GM12878 (cell line): ENCODE measurements around the gene SOX10. TPM values are rescaled to one million over a fixed set of nuclear protein-coding genes. Genes with fewer than 3 reads are reported as not detected.

Experiments used
- ATAC-seq: fragments of 200-7000 bp; cut with Tn5 transposase; 3 replicates; pipeline ENCODE4 v1.9.1; 2020; ENCODE audit warnings: mild to moderate bottlenecking, moderate library complexity
- BruUV-seq: library from RNA; stranded (reverse); fragments of 400-500 nt; replicated peaks from 2 replicates; lab custom pipeline; 2021; lab: Mats Ljungman, UMichigan
- CTCF ChIA-PET: fragments of 300-600 bp; sonication (Branson Sonifier 250); formaldehyde crosslinking; extraction: SDS; loops from one replicate; lab custom pipeline; 2021; ENCODE audit warnings: inconsistent platforms; lab: Yijun Ruan, JAX
- POLR2A ChIA-PET: fragments of 350-600 bp; formaldehyde crosslinking; extraction: SDS; loops from one replicate; lab custom pipeline; 2021; ENCODE audit warnings: inconsistent platforms; lab: Charles Lee
- RAD21 ChIA-PET: fragments of 300-600 bp; sonication (Branson Sonifier 250); formaldehyde crosslinking; loops from one replicate; lab custom pipeline; 2023; ENCODE audit warnings: antibody characterized with exemption; ENCODE audit not compliant: unreplicated experiment; lab: Charles Lee
- SMC1A ChIA-PET: fragments of 300-600 bp; sonication (Branson Sonifier 250); formaldehyde crosslinking; loops from one replicate; lab custom pipeline; 2023; ENCODE audit not compliant: unreplicated experiment, uncharacterized antibody; lab: Charles Lee
- DNase-seq: peaks from one replicate; pipeline ENCODE4 v3.0.0-alpha.2; 2011; ENCODE audit warnings: low read depth, low spot score
- FAIRE-seq: peaks from 3 replicates; lab custom pipeline; 2011; peaks lifted over from hg19 to GRCh38; lab: Jason Lieb, UNC
- H2AFZ ChIP-seq: 2 replicates; pipeline ENCODE4 v1.6.0; 2011; ENCODE audit warnings: low read depth, low read length, control low read depth; ENCODE audit not compliant: control insufficient read depth
- H3K27ac ChIP-seq: 2 replicates; pipeline ENCODE4 v1.5.1; 2011; ENCODE audit warnings: control low read depth; ENCODE audit not compliant: control insufficient read depth, insufficient read depth
- H3K27me3 ChIP-seq, 2 experiments: replicated peaks in 1 of 2; 2 replicates each; pipeline versions ENCODE4 v1.6.0 to v1.6.1; 2011; ENCODE audit warnings: low read length in 1 of 2; ENCODE audit not compliant: control insufficient read depth in 2 of 2, insufficient read depth in 2 of 2
- H3K36me3 ChIP-seq, 2 experiments: 2 replicates each; pipeline ENCODE4 v1.5.1; 2011; ENCODE audit warnings: low read length in 1 of 2; ENCODE audit not compliant: control insufficient read depth in 2 of 2, insufficient read depth in 2 of 2
- H3K4me1 ChIP-seq: 2 replicates; pipeline ENCODE4 v1.6.1; 2011; ENCODE audit warnings: mild to moderate bottlenecking, low read length, moderate library complexity, mixed read lengths; ENCODE audit not compliant: control insufficient read depth, insufficient read depth
- H3K4me2 ChIP-seq: 2 replicates; pipeline ENCODE4 v1.6.0; 2011; ENCODE audit warnings: control low read depth; ENCODE audit not compliant: control insufficient read depth, insufficient read depth
- H3K4me3 ChIP-seq: fragments of 200-600 bp; sonication (generic); 2 replicates; pipeline ENCODE4 v1.5.1; 2016
- H3K79me2 ChIP-seq: 2 replicates; pipeline ENCODE4 v1.6.0; 2011; ENCODE audit warnings: low read length; ENCODE audit not compliant: control insufficient read depth, insufficient read depth
- H3K9ac ChIP-seq: 2 replicates; pipeline ENCODE4 v1.8.0; 2011; ENCODE audit warnings: low read length, control low read depth, mixed read lengths; ENCODE audit not compliant: control insufficient read depth, insufficient read depth
- H3K9me3 ChIP-seq: replicated peaks from 3 replicates; pipeline ENCODE4 v1.5.1; 2011; ENCODE audit warnings: mild to moderate bottlenecking, low read length; ENCODE audit not compliant: control insufficient read depth, insufficient read depth
- H4K20me1 ChIP-seq: 2 replicates; pipeline ENCODE4 v1.6.0; 2011; ENCODE audit not compliant: control insufficient read depth, insufficient read depth
- BACH1 ChIP-seq: fragments of 450-650 bp; IDR thresholded peaks from 2 replicates; pipeline ENCODE4 v1.6.1; 2017; ENCODE audit warnings: mild to moderate bottlenecking, borderline replicate concordance
- PBX3 ChIP-seq: IDR thresholded peaks from 2 replicates; pipeline ENCODE4 v1.6.1; 2011; ENCODE audit warnings: mild to moderate bottlenecking, low read depth, low read length, moderate library complexity; ENCODE audit not compliant: insufficient replicate concordance
- RAD21 ChIP-seq: IDR thresholded peaks from 2 replicates; pipeline ENCODE4 v1.6.1; 2011; ENCODE audit warnings: mild to moderate bottlenecking, low read depth, low read length, moderate library complexity; ENCODE audit not compliant: insufficient read depth
- TARDBP ChIP-seq: IDR thresholded peaks from 2 replicates; pipeline ENCODE4 v1.6.1; 2016; ENCODE audit warnings: borderline replicate concordance
- WGBS: methylation state at CpG from one replicate; pipeline ENCODE4 v1.1.6; 2016; ENCODE audit warnings: low lambda C conversion rate; ENCODE audit not compliant: insufficient replicate concordance, insufficient coverage; ENCODE audit errors: missing lambda C conversion rate; 5-methylcytosine and 5-hydroxymethylcytosine counted together
- in situ Hi-C: fragments of 300-500 bp; cut with MboI; formaldehyde crosslinking; loops from 9 replicates; pipeline ENCODE4 v1.14.3; 2018; ENCODE audit warnings: mixed read lengths
- intact Hi-C: fragments of 100-400 bp; cut with micrococcal nuclease; formaldehyde crosslinking; loops from one replicate; pipeline ENCODE4 v1.14.2; 2022; ENCODE audit not compliant: unreplicated experiment
- polyA plus RNA-seq, 11 experiments: library from polyadenylated mRNA; depleted of rRNA in 4 of 11; unstranded in 6 of 11; stranded (reverse) in 5 of 11; fragments of >200 nt; fragmentation: Nextera tagmentation in 4 of 11; fragmentation: Illumina TruSeq in 1 of 11; extraction: Ambion mirVana in 4 of 11; extraction: Trizol in 1 of 11; gene quantifications; 1 replicate in 1 of 11; 2 replicates in 10 of 11; pipeline versions ENCODE4 v1.2.1 to v1.2.3, GENCODE V29; 2011 to 2016; ENCODE audit warnings: inconsistent platforms in 2 of 11, missing spikeins in 2 of 11, low read depth in 1 of 11
- total RNA-seq, 4 experiments: library from RNA; depleted of rRNA in 3 of 4; stranded (reverse); fragments of >200 nt in 3 of 4; fragmentation: Illumina TruSeq in 1 of 4; extraction: Trizol in 1 of 4; gene quantifications; 2 replicates each; pipeline versions ENCODE4 v1.2.1 to v1.2.3, GENCODE V29; 2013 to 2021

The SOX10 gene
- total and polyA plus RNA-seq, 10 of the 15 experiments (the other 5 are each of a cell fraction or from before 2014, with no cell fraction given): 0.05 TPM; not detected in 9

- ChIA-PET POLR2A (no interaction called here), SMC1A (no interaction called here), CTCF (interaction anchor here (0.8 to 2.6 kb wide), 3 partner anchors 14 to 57 kb away, joined by 3 to 10 read pairs (median 4); no protein-coding TSS in a partner anchor), RAD21 (interaction anchor here (1.3 kb wide), 1 partner anchor 57 kb away, joined by 4 read pairs; no protein-coding TSS in a partner anchor)
- no peaks in the 10 kb centered on the region for H3K36me3 ChIP-seq
- no peak overlapping the region for H3K27ac ChIP-seq
- FAIRE-seq (no peak), DNase-seq (no peak), ATAC-seq (no peak)
- H3K27me3 ChIP-seq: no peaks in the 10 kb centered on the region; a peak in 1 of 4 replicates
- H3K9ac ChIP-seq: no peak overlapping the region
- no peaks in the 10 kb centered on the region for H3K9me3 ChIP-seq
- intact Hi-C loops: no loop called here
- WGBS: 27% methylated on average over 6 of the region's 6 CpGs
- in situ Hi-C loops: no loop called here
- no peaks in the 10 kb centered on the region for H3K79me2 ChIP-seq
- H3K4me1 ChIP-seq: no peaks in the 10 kb centered on the region
- H3K4me3 ChIP-seq: no peak overlapping the region
- BruUV-seq: no TSS peak
- no peaks in the 10 kb centered on the region for H4K20me1 ChIP-seq
- H2AFZ ChIP-seq: no peak overlapping the region
- no peak for TF ChIP-seq RAD21
- no peak for TF ChIP-seq BACH1
- TF ChIP-seq TARDBP: no peak
- no peak overlapping the region for H3K4me2 ChIP-seq
Observed at GRCh38 chr22:37994982-37995381, 10.6 kb upstream of the SOX10 start.

DNA sequence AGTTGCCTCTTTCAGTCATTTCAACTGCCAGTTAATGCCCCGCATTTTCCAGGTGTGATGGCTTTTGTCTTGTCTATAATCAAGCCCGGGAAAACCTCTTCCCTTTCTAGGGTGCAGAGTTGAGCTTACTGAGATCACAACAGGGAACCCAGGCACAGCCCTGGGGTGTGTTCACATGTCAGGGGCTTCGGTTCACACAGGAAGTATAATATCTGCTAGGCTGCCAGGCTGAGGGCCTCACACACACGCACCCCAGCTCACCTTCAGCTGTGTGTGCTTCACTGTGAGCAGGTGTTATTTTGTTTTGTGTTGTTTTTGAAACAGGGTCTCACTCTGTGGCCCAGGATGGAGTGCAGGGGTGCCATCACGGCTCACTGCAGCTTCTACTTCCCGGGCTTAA is 9.7 kb upstream of the SOX10 start:
- DNase-seq: no peak
- BruUV-seq: no TSS peak
- intact Hi-C loops: no loop called here
- ATAC-seq: no peak
- no peak overlapping the region for H3K27ac ChIP-seq
- CTCF ChIA-PET: interaction anchor here (0.5 to 2.6 kb wide), 3 partner anchors 17 to 45 kb away, joined by 3 to 10 read pairs (median 3); no protein-coding TSS in a partner anchor
- no peaks in the 10 kb centered on the region for H3K79me2 ChIP-seq
- no peak for TF ChIP-seq PBX3
- TF ChIP-seq, all 136 proteins: peak for 0
- ChIA-PET SMC1A (interaction anchor here (0.5 to 1.8 kb wide), 2 partner anchors 29 to 48 kb away, joined by 3 to 7 read pairs; no protein-coding TSS in a partner anchor), POLR2A (interaction anchor here (0.6 kb wide), 1 partner anchor 386 kb away, joined by 5 read pairs; the partner anchor contains the start of gene GGA1), RAD21 (interaction anchor here (1.3 kb wide), 1 partner anchor 58 kb away, joined by 4 read pairs; no protein-coding TSS in a partner anchor)
- Histone ChIP-seq H3K4me1 (no peaks in the 10 kb centered on the region), H2AFZ (no peak overlapping the region), H3K9me3 (no peaks in the 10 kb centered on the region), H3K27me3 (no peaks in the 10 kb centered on the region; a peak in 1 of 4 replicates), H4K20me1 (no peaks in the 10 kb centered on the region), H3K4me2 (no peak overlapping the region), H3K4me3 (no peak overlapping the region), H3K9ac (no peak overlapping the region), H3K36me3 (no peaks in the 10 kb centered on the region)
- FAIRE-seq: no peak
- in situ Hi-C loops: no loop called here
- 42% methylated on average over 6 of the region's 6 CpGs for WGBS
